ENCODE measurements around the gene ZNF446.

DNA sequence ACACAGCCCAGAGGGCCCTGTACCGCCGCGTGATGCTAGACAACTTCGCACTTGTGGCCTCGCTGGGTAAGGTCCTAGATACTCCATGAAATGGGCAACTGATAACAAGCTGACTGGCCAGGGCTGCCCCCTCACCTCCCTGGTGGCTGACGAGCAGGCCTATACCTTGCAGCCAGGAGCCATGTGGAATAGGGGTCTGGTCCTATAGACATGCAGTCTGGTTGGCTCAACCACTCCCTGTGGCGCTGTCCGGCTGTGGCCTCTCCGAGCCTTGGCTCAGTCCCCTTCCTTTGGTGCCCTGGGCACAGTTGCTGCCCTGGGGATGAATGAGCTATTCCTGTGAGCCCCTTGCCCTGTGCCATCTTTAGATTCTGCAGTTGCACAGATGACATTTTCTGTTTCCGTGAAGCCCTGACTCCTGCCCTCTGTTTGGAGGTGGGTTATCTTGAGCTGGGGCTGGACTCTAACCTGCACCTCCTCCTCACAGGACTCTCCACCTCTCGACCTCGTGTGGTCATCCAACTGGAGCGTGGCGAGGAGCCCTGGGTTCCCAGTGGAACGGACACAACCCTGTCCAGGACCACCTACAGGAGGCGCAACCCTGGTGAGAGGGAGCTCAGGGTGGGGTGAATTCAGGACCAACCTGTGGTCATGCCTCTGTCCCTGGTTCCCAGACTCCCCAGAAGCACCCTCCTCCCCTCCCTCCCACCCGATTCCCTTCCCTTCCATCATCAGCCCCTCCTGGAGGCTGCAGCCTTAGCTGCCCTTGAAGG, 6.7 kb upstream of the ZNF446 start:
- TF ChIP-seq POLR2AphosphoS5 (IDR thresholded peaks at IDR 0.05; ENCODE audit: low read depth, low read length), result no peak
- TF ChIP-seq TAF1 (IDR thresholded peaks at IDR 0.05; ENCODE audit: borderline replicate concordance, insufficient read depth, low read length), result no peak

Measured in PFSK-1 (cell line).